Pancreas (tissue), 10 donors: ENCODE data around the gene ZNF513. TPM values are rescaled to one million over a fixed set of nuclear protein-coding genes. Genes with fewer than 3 reads are reported as not detected.

ENCODE experiments used
- ATAC-seq, 4 donors: fragments of 200-7000 bp; cut with Tn5 transposase; one replicate each; pipeline versions ENCODE4 v1.8.0 to v1.9.1; 2020; ENCODE audit warnings: mild to moderate bottlenecking in 4 of 4, moderate library complexity in 4 of 4
- DNase-seq, 6 donors: peaks; one replicate each; pipeline ENCODE4 v3.0.0-alpha.2; 2020
- FAIRE-seq: peaks from 2 replicates; lab custom pipeline; 2012; peaks lifted over from hg19 to GRCh38; lab: Jason Lieb, UNC
- H3K27ac ChIP-seq, 4 donors: fragments of 200-600 bp; sonication (generic); 1 replicate in 3 of 4; 2 replicates in 1 of 4; pipeline versions ENCODE4 v1.5.0 to v1.8.0; 2020
- H3K27me3 ChIP-seq, 4 donors: fragments of 200-600 bp; one replicate each; pipeline ENCODE4 v1.8.0; 2021
- H3K36me3 ChIP-seq, 3 donors: fragments of 200-600 bp; sonication (generic) in 1 of 3; one replicate each; pipeline versions ENCODE4 v1.5.0 to v1.8.0; 2020 to 2021
- H3K4me1 ChIP-seq, 3 donors: fragments of 200-600 bp; one replicate each; pipeline ENCODE4 v1.8.0; 2021
- H3K4me3 ChIP-seq, 4 donors: fragments of 200-600 bp; sonication (generic) in 2 of 4; one replicate each; pipeline versions ENCODE4 v1.5.0 to v1.8.0; 2020 to 2021
- H3K9me3 ChIP-seq, 4 donors: fragments of 200-600 bp; one replicate each; pipeline ENCODE4 v1.8.0; 2021
- CTCF ChIP-seq, 4 donors: fragments of 200-600 bp; sonication (generic) in 3 of 4; IDR thresholded peaks; one replicate each; pipeline versions ENCODE4 v1.5.0 to v1.8.0; 2021; ENCODE audit warnings: antibody characterized with exemption in 4 of 4
- WGBS, 2 donors: extraction: QIAGEN DNeasy Blood & Tissue Kit; methylation state at CpG; one replicate each; pipeline ENCODE4 v1.1.7; 2013; 5-methylcytosine and 5-hydroxymethylcytosine counted together
- intact Hi-C, 3 donors: fragments of 100-400 bp; cut with DNase I; formaldehyde crosslinking; loops; one replicate each; pipeline versions ENCODE4 v1.11.1 to v1.14.2; 2022
- polyA plus RNA-seq, 2 donors: library from polyadenylated mRNA; stranded (reverse); fragments of 200-250 nt; gene quantifications; one replicate each; pipeline ENCODE4 v1.2.3, GENCODE V29; 2013
- total RNA-seq, 6 donors: library from RNA; stranded (reverse); fragmentation: NEBNext Ultra II Directional in 4 of 6; extraction: Animal tissue kit (Norgen Biotek cat#: 25700) in 4 of 6; gene quantifications; one replicate each; pipeline versions ENCODE4 v1.2.1 to v1.2.4, GENCODE V29; 2021 to 2023
- donor health status: healthy with polysubstance abuse.
- donor health status: DM: no; HTN: no; CAD: no; lungs with moderate emphysema.
- donor health status: DM: no; HTN: no; CAD: no.
- donor health status: control.
- donor health status: control.
- donor health status: Bipolar disorder and iron deficiency.
- donor health status: DM: yes; HTN: yes; CAD: no.
- donor health status: DM: no; HTN: no; CAD: no.
- donor health status: DM: no; HTN: no; CAD: no.
- donor health status: DM: yes; HTN: yes; CAD: no.

The ZNF513 gene
- total and polyA plus RNA-seq, 8 donors, result 3.7 to 34.4 (median 8.0) TPM

DNA sequence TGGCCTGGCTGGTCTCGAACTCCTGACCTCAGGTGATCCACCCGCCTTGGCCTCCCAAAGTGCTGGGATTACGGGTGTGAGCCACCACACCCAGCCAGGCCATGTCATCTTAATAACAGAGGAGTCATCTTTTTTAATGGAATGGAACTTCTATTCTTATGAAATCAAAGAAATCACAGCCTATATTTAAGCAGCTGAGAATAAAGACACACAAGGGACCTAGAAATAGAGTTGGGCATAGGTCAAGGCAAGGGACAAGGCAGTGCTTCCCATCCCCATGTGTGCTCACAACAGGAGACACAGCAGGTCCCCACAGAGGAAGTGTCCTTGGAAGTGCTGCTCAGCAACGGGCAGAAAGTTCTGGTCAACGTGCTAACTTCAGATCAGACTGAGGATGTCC, 7.0 kb downstream of the ZNF513 start:
- FAIRE-seq (no peak), ATAC-seq (no peak), DNase-seq (no peak)
- H3K4me1 ChIP-seq, result peaks cover 15 to 21% (median 17%) of the 10 kb centered on the region in 3 donors
- H3K27ac ChIP-seq, result no peak overlapping the region
- no peaks in the 10 kb centered on the region for H3K27me3 ChIP-seq
- no peak for TF ChIP-seq CTCF (IDR thresholded peaks at IDR 0.05)
- no peaks in the 10 kb centered on the region for H3K9me3 ChIP-seq
- H3K4me3 ChIP-seq, result no peak overlapping the region
- WGBS, 2 donors, result 77 to 78% methylated on average over 5 of the region's 5 CpGs
- intact Hi-C loops, result no loop called here
- H3K36me3 ChIP-seq, result peaks cover 0 to 46% (median 36%) of the 10 kb centered on the region in 3 donors

DNA sequence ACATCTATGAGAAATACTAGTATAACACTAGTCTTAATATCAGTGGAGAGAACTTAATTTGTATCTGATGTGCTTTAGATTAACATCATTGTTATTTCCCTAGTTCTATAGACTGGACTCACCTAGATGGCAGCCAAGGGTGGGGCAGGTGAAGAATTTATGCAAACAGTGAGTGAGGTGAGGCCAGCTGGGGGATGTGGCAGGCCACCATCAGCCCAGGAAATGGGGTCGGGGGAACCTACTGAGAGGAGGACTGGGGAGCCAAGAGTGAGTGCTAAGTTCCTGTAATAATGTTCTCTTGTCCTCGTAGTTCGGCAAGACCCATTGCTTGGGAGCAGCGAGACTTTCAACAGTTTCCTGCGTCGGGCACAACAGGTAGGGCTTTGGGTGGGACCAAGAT, 7.6 kb downstream of the ZNF513 start:
- no peak for TF ChIP-seq CTCF (IDR thresholded peaks at IDR 0.05)
- intact Hi-C loops, result no loop called here
- FAIRE-seq (no peak), ATAC-seq (no peak), DNase-seq (no peak)
- H3K27ac ChIP-seq, result no peak overlapping the region
- no peaks in the 10 kb centered on the region for H3K9me3 ChIP-seq
- H3K27me3 ChIP-seq, result no peaks in the 10 kb centered on the region
- peaks cover 16 to 23% (median 19%) of the 10 kb centered on the region in 3 donors for H3K4me1 ChIP-seq
- WGBS, 2 donors, result 93 to 94% methylated on average over 6 of the region's 6 CpGs
- H3K4me3 ChIP-seq, result no peak overlapping the region
- peaks cover 0 to 48% (median 37%) of the 10 kb centered on the region in 3 donors for H3K36me3 ChIP-seq

- Histone ChIP-seq H3K9me3 (no peaks in the 10 kb centered on the region), H3K27me3 (no peaks in the 10 kb centered on the region), H3K4me1 (peaks cover 16 to 23% (median 19%) of the 10 kb centered on the region in 3 donors), H3K4me3 (peak overlapping the region; percentile 66 to 94 (median 82)), H3K27ac (peak overlapping the region; percentile 57 to 90 (median 62)), H3K36me3 (peaks cover 0 to 51% (median 38%) of the 10 kb centered on the region in 3 donors)
- intact Hi-C loops, result no loop called here
- DNase-seq (peak in 2 of 6 donors; percentile 23 to 43), FAIRE-seq (no peak), ATAC-seq (peak; percentile 33 to 52 (median 49))
- 0 to 1% methylated on average over 45 to 46 of the region's 46 CpGs for WGBS, 2 donors
- no peak for TF ChIP-seq CTCF (IDR thresholded peaks at IDR 0.05)
Measured at GRCh38 chr2:27370816-27371620, 9.5 kb downstream of the ZNF513 start.

DNA sequence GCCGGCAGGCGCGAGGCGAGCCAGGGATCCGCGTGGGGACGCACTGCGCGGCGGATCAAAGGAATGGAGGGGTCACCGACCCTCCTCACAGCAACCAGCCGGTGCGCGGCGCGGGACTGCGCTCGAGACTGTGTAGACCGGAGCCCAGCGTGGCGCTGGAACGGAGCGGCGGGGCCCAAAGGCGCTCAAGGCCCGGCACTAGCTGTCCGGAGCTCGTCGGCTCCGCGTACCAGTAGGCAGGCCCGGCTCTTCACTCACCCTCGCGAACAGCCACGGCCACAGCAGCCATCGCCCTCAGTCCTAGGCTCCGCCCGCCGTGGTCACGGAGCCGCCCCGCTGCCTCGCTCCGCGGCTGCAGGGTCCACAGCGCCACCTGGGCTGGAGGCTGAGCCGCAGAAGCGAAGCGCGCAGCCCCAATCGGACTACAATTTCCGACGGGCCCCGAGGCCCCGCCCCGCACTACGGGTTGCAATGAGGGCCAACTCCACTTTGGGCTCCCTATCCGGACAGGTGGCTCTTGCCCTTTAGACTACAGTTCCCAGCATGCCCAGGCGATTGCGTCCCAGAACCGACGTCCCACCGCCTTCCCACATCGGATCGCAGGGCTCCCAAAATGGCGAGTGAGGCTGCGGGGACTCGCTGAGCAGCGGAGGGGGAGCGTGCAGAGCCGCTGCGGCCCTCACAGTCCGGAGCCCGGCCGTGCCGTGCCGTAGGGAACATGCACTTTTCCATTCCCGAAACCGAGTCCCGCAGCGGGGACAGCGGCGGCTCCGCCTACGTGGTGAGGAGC, 10.3 kb downstream of the ZNF513 start, which contains the start of the genes EIF2B4 and SNX17:
Gene EIF2B4 (minus strand): TSS at position 313 of the 790 bp plus-strand sequence. CDS start 24 bp downstream, at position 289.
Gene SNX17 (plus strand): TSS at position 591 of the 790 bp plus-strand sequence. CDS start 128 bp downstream, at position 719.
- Histone ChIP-seq H3K4me3 (peak within 1 kb of the TSS; percentile 66 to 94 (median 82)), H3K27ac (peak within 1 kb of the TSS; percentile 86 to 91 (median 88)), H3K4me1 (peaks cover 16 to 23% (median 19%) of the 10 kb centered on the region in 3 donors), H3K9me3 (no peaks in the 10 kb centered on the region), H3K27me3 (no peaks in the 10 kb centered on the region), H3K36me3 (peaks cover 0 to 48% (median 37%) of the 10 kb centered on the region in 3 donors)
- peak in 3 of 4 donors; percentile 45 to 58 (median 53) for TF ChIP-seq CTCF (IDR thresholded peaks at IDR 0.05)
- peak; percentile 59 for FAIRE-seq
- 0% methylated on average over 82 to 85 of the region's 85 CpGs for WGBS, 2 donors
- intact Hi-C loops, result no loop called here
- peak; percentile 92 to 96 (median 93) for ATAC-seq
- DNase-seq, result peak; percentile 98 to 100 (median 99)
